ENCODE measurements around the gene CDH24.

Gene CDH24

DNA sequence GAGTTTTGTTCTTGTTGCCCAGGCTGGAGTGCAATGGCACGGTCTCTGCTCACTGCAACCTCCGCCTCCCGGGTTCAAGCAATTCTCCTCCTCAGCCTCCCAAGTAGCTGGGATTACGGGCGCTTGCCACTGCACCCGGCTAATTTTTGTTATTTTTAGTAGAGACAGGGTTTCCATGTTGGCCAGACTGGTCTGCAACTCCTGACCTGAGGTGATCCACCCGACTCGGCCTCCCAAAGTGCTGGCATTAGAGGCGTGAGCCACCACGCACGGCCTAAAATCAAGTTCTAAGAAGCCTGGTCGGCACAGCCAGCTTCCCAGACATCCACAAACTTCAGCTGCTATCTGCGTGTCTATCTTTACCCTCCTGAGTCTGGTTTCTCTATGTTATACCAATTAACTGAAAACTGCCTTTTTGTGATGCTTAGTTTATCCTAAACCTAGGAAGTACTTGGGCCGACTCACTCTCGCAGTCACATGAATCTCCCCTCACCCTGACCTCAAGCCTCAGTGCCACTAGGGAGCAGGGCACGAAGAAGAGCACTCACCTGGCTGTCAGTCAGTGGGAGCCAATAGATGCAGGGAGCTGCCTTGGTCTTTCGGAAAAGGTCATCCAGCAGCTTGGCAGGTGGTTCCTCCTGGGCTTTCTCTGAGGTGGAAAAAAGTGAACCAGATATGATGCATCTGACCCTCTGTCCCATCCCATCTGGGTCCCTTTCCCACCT lies 3.4 kb upstream of the CDH24 start:
- DNase-seq = no peak

DNA sequence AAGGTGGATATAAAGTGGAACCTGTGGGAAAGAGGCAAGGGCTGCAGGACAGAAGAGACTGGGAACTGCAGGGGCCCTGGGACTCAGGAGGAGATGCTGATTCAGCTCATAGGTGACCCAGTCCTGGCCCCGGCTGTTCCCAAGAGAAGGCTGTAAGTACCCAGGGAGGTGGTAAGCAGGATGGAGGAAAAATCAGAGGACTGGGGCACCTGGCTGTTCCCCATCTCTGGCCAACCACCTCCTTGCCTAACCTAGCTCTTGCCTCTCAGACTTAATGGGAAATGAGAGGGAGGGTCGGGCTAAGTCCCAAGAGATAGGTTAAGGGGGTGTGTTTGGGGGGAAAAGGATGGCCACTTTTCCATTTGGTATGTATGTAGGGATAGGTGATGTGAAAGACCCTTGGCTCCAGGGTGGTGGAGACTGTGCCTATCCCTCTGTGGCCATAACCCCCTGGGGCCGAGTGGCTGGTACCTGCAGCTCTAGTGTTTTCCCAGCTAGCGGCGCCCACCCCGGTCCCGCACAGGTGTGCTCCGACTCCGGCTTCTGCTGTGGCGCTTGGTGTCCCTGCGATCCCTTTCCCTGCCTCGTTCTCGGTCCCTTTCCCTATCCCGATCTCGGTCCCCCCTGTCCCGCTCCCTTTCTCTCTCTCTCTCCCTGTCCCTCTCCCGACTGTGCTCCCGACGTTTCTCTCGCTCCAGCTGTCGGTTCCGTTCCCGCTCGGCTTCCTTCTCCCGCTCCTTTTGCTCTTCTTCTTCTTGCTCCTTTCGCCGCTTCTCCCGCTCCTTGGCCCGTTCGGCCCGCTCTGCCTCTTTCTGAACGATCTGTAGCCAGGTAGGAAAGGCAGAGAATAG lies 1.6 kb upstream of the CDH24 start:
- no peak for DNase-seq

DNA sequence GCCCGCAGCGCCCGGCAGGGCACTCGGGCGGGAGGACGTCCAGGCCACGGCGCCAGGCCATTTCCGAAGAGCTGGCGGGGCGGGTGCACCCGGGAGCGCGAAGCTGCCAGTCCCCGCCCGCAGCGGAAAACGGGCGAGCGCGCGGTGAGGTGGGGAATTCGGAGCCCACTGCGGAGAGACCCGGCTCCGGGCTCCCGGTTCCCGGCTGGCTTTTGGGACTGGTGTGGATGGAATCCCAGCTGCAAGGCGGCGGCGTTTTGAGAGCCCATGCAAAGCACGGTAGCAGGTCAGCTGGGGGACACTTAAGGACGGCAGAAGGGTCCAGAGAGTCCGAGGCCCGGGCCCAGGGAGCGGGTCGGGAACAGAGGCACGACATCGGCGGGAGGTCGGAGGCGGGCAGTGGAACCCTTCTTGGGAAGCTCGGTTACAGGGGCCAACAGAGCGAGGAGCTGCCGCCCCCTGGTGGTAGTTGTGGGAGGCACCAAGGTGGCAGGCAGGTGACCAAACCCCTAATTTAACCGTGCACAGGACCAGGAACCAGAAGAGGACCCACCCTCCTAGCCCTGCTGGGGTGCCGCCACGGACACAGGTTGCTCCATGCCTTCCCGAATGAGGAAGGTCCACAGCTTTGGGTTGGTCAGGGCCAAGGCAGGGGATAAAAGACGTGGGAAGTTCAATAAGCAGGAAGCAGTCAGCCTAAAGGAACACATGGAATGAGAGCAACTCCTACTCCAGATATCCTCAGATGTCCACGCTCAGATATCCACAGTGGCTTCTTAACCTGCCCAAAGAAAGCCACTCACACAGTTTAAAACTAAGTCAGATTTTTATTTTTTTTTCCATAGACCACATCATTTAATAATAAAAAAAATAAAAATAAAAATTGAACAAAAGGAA lies 685 bp upstream of the CDH24 start:
- no peak for DNase-seq

DNA sequence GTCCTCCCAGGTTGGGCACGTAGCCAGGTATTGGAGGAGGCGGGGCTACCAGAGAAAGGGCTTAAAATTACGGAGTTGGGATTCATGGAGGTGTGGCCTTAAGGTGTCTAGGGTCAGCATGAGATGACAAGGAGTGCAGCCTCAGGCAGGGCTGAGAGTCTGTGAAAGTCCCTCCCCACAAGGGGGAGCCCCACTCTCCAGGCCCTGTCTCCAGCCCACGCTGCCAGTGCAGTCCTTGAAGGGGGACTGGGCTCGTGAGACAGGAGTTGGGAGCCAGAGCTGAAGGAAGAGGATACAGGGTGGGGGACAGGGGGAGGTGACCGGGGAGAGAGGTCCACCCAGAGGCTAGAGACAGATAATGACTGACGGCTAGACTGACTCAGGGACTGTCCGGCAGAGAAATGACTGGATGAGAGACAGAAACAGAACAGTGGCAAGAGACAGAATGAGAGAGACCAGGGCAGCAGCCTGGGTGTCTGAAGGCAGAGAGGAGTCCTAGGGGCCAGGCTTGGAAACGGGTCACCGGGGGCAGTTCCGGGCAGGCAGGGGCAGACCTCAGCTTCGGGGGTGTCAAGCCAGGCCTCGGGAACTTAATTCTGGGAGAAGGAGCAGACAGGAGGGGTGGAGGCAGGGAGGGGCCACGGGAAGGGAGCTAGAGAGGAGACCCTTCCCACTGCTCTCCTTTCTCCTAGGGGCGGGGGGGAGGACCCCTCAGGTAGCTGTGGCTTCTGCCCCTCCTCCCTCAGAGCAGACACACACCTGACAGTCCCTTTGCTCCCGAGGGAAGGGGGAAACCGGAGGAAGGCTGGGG lies 970 bp downstream of the CDH24 start:
- DNase-seq = no peak

DNA sequence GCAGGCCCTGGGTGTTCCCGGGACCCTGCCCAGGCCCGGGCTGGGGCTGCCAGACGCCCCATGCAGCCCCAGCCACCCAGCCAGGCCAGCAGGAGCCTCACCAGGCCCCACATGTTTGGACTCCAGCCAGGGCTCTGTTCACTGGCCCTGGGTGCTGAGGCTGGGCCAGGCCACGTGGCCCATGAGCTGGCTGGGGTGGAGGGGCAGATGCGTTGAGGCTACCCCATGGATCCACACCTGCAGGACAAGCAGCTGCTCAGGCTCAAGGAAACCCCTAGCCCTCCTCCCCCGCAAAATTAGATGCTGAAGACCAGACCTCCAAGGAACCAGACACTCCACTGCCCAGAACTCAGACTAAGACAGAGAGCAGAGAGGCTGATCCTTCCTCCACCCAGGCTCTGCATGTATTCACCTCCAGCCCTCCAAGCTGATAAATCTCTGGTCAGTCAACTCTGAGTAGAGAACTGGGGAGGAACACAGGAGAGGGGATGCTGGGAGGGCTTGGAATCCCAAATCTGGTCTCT lies 1.6 kb downstream of the CDH24 start:
- no peak for DNase-seq

DNA sequence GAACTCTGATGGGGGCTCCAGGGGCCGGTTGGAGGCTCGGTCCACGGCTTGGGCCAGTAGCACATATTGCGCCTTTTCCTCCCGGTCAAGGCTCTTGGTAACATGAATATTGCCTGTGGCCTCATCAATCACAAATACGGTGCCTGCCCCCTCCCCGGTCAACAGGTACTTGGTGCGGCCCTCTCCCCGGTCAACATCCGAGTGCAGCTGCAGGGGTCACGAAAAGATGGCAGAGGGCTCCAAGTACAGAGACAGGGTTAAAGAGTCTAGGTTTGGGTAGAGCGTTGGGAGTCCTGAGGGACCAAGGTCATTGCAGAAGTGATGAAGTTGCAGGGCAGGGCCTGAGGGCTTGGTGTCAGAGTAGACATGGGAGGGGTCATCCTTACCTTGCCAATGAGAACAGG lies 2.2 kb downstream of the CDH24 start:
- no peak for DNase-seq

DNA sequence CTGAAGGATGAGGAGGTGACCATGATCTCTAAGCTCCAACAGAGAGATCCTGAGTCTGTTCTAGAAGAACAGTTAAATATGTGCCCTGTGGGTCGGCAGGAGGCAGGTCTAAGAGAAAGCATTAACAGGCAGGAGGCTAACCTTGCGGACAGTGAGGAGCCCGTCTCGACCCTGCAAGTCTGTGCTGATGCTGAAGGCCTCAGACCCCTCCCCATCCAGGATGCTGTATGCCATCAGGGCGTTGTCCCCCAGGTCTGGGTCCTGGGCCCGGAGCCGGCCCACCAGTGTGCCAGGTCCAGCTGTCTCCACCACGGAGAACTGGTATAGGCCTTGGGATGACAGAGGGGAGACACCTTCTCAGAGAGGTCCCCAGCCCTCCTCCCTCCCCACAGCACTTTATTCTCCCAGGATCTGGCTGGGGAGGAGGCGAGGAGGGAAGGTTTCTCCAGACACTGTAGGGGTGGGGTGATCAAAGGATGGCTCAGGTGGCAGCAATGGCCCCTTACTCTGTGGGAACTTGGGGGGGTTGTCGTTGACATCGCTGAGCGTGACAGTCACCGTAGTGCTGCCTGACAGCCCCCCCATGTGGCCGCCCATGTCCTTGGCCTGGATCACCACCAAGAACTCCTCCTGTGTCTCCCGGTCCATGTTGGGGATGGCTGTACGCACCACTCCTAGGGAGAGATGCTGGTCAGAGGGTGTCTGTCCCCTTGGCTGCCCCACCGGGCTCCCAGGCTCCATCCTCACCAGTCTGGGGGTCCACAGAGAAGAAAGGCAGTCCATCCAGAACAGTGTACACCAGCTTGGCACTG lies 3.1 kb downstream of the CDH24 start:
- no peak for DNase-seq

DNA sequence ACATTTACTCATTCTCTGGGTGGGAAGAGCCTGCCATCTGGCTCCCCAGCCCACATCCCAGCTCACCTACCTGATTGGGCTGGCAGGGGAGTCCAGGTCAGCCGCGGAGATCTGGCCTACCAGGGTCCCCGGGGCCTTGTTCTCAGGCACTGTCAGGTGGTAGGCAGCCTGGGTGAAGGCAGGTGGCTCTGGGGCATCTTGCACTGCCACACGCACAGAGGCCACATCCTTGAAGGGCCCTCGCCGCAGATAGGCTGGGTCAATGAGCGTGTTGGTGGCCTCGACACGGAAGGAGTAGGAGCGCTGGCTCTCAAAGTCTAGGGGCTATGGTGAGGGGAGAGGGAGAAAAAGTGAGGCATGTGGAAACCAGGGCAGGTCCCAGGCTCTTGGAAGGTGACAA lies 3.9 kb downstream of the CDH24 start:
- no peak for DNase-seq

DNA sequence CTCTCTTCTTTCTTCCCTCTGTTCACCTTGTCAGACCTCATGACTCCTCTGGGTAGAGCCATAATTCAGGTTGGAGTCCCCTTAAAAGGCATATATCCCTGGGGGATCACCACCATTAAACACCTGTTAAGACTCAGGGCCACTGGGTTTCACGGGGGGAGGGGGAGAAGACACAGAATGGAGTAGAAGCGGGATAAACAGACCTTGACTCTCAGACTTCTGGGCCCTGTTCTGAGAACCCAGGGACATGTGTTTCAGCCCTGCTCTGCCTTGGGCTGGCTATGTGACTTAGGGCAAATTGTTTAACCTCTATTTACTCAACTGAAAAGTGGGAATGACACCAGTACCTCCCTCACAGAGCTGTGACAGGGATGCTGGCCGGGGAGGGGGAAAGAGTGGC lies 4.6 kb downstream of the CDH24 start:
- DNase-seq = no peak

DNA sequence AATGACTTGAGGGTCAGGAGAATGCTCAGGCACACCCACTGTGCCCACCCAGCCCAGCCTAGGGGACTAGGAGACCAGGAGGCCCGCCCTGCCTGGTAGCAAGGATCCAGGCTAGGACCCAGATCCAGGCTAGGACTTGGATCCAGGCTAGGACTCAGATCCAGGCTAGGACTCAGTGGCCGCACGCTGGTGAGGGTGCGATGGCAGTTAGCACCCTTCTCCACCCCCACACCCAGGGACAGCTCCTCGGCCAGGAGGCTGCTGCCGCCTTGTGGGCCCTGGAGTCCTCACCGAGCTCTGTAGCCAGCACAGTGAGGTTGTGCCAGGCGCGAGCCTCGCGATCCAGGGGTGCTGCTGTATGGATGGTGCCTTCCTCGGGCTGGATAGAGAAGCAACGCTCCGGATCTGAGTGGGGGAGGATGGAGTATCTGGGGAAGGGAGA lies 5.1 kb downstream of the CDH24 start:
- DNase-seq = no peak

DNA sequence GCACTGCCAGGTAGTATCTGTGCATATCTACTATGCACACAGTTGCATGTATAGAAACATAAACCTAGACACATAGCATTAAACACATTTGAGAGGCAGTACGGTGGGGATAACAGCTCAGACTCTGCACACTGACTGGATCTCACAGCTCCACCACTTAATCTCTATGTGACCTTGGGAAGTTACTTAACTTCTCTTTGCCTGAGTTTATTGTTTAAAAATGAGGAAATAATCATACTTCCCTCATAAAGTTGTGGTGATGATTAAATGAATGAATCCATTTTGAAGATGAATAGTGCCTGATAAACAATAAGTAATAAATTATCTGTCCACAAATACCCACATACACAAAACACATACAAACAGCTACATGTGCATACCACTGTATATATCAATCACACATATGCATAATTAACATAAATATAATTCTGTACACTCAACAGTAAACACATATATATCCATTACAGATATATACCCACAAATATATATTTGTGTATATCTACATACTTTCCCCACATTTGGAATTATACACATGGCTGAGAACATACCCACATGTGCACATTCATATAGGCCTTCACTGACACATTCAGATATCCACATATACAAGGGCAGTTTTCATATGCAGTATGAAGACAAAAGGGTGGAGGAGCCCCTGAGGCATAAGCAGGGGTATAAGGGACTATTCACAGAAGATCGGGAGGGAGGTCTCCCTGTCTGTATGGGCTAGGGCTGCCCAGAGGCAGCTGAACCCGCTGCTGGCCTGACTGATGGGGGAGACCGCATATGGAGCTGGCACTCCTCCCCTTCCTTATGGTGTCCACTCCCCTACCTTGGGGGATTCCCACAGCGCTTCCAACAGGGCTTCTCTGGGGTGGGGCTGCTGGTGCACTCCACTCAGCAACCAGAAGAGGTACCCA lies 5.9 kb downstream of the CDH24 start:
- DNase-seq = no peak

DNA sequence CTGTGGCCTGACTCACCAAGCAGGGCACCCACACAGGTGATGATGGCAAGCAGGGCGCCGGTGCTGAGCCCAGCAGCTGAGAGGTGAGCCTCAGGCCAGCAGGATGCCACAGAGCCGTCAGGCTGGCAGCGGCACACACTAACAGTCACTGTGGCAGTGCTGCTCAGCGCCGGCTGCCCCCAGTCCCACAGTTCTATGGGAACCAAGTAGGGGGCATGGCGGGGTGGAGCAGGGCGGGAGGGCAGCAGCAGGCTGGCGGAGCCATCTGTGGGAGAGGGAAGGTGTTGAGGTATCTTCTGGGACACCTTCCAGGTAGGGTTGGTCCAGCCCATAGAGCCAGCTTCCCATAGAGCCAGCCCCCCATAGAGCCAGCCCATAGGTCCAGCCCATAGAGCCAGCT lies 8.3 kb downstream of the CDH24 start:
- DNase-seq = no peak

DNA sequence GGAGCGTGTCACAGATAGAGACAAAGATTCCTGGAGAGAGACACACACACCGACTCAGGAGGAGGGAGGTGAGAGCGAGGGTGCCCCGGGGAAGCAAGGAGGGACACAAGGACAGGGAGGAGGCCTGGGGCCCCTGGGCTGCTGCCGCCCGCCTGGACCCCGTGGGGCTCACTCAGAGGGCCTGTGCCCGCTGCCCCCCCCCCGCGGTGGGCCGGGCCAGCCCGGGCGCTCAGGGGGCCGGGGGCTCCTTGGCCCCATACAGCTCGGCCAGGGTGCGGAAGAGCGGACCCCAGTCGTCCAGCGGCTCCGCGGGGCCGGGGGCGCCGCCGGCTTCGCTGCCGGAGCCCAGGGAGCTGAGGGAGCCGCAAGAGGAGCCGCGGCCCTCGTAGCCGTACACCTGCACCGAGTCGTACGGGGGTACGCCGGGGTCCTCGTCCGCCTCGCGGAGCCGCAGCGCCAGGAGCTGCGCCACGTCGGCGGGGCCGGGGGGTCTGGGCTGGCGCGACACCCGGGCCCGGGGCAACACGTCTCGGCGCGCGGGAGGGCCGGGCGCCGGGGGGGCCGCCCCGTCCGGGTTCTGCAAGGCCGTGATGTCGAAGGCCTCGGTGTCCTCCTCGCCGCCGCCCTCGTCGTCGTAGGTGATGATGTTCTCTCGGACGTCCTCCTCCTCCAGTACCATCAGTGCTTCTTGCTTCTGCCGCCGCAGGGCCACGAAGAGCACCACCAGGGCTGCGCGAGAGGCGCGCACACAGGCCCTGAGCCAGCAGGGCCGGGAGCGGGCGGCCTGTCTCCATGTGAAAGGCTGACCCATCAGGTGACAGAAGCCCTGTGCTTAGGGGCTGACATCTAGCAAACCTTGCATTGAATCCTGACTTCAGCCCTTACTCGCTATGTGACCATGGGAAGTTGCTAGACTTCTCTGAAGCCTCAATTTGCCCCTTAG lies 9.3 kb downstream of the CDH24 start:
- no peak for DNase-seq

DNA sequence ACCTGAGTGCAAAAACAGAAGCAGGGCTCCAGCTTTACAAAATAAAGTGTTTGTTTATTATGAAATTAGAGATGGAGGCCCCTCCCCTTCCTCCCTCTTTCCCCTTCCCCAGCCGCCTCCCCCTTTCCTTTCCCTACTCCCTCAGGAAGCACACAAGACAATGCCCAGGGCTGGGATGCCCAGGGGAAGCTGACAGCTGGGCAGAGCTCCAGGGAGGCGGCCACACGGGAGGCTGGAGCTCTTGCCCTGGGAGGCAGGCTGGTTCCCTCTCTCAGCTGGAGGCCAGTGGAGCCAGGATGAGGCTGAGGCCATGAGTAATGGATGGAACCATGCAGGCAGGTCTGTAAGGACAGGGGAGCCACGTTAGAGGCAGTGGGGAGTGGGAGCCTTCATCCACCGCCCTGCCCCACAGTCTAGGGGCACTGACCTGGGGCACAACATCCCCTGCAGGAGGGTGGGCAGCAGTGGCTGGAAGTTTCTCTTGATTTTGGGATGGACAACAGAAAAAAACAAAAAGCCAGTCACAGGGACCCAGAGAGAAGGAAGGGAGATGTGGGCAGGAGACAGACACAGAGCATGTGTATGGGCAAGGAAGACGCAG lies 10.2 kb downstream of the CDH24 start:
- no peak for DNase-seq

DNA sequence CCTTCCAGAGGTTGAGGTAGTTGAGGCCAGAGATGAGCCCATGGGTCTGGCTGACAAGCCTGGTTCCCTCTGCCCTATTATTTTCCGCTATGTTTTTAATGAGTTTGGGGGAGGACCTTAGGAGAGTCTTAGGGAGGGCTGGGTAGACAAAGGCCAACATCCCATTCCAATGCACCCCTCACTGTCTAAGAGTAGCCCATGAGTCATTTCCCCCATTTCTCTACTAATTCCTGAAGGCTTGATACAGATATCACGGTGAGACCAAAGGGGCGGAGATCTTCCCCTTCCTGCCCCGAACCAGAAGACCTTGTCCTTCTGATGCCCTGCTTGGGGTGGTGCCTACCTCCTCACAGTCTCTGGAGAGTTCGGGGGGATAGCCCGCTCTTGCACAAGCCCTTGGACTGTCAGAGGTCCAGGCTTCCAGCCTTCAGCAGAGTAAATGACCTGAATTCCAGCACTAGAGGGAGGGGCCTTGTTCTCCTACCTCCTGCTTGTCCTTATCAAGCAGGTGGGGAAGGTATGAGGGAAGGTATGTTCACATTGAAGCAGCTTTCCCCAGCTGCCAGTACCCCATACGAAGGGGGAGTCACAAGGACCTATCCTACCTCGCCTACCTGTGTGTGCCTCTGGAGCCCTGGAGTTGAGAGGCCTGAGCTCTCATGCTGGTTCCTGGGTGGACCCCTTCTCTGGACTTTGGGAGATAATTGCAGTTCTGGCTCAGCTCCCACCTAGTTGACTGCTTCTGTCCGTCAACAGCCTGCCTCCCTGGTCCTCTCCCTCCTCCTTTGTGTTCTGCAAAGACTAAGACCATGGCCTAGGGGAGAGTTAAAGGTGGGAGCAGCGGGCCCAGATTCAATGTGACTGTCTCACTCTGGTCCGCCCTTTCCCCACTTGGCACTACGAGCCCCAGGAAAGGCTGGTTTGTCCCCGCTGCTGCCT lies 11.6 kb downstream of the CDH24 start:
- no peak for DNase-seq

DNA sequence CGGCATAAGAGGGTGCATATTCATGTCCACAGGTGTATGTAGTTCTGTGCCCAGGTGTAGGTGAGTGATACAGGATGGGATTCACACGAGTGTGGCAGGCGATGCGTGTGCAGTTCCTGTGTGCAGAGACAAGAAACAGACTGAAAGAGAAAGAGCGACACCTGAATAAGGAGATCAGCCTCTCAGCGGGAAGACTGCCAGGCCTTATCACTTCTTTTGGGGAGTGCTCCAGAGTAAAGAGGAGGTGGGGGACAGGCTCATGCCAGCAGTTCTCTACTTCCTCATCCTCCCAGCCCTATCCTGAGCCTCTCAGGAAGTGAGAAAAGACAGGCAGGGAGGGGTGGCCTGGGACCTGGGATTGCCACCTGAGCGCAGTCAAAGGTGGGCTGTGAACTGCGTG lies 12.5 kb downstream of the CDH24 start:
- no peak for DNase-seq

DNA sequence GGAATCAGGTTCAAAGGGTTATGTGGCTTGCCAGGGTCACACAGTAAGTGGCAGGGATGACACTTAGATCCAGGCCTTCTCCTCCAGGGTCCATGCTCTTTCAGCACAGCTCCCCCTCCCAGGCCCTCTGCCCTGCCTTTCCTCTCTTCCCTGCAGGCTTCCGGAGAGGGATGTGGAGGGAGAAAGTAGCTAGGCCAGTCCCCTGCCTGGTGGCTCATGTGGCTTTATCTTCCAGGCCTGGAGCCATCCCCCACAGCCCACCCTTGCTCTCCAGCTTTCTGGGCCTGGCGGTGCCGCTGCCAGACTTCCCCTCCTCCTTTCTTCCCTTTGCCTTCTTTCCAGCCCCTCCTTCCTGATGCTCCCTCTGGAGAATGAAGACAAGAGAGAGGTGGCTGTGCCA lies 13.6 kb downstream of the CDH24 start:
- no peak for DNase-seq
